ENCODE data around the gene SRP72.

The SRP72 gene, protein sequence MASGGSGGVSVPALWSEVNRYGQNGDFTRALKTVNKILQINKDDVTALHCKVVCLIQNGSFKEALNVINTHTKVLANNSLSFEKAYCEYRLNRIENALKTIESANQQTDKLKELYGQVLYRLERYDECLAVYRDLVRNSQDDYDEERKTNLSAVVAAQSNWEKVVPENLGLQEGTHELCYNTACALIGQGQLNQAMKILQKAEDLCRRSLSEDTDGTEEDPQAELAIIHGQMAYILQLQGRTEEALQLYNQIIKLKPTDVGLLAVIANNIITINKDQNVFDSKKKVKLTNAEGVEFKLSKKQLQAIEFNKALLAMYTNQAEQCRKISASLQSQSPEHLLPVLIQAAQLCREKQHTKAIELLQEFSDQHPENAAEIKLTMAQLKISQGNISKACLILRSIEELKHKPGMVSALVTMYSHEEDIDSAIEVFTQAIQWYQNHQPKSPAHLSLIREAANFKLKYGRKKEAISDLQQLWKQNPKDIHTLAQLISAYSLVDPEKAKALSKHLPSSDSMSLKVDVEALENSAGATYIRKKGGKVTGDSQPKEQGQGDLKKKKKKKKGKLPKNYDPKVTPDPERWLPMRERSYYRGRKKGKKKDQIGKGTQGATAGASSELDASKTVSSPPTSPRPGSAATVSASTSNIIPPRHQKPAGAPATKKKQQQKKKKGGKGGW

DNA sequence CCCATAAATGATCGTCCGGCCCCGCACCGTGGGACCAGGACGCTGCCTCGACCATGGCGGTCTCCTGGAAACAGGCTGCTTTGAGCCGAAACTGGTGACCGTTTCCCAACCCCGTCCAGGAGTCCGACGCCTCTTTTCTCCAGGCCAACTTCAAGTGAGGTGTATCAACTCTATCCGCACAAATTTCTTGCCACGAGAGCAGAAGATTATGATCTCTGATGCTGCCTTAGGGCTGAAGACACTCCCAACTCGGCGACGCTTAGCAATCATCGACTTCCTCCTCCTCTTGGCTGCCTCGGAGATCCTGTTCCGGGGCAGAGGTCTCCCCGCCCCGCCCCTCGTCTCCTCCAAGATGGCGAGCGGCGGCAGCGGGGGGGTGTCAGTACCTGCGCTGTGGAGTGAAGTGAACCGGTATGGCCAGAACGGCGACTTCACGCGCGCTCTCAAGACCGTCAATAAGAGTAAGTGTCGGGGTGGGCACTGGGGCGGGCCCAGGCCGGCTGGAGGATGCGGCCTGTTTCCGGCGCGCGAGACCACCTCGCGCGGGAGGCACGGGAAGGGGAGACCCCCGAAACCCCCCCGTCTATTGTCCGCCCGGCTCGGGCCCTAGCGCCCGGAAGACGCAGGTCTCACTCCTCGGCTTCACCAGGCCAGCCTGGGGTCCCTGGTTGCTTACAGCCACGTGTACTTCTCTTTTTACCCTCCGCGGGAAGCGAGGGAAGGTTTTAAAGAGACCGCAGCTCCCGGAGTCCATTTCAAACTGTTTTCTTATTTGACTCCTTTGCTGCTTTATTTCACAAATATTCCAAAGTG is at the start of gene SRP72:
Gene SRP72 (plus strand): TSS at position 334 of the 813 bp plus-strand sequence. CDS start 19 bp downstream, at position 353.
- peak; percentile 84 for ATAC-seq (ENCODE audit: low read depth)
- TF ChIP-seq, protein P1, sequence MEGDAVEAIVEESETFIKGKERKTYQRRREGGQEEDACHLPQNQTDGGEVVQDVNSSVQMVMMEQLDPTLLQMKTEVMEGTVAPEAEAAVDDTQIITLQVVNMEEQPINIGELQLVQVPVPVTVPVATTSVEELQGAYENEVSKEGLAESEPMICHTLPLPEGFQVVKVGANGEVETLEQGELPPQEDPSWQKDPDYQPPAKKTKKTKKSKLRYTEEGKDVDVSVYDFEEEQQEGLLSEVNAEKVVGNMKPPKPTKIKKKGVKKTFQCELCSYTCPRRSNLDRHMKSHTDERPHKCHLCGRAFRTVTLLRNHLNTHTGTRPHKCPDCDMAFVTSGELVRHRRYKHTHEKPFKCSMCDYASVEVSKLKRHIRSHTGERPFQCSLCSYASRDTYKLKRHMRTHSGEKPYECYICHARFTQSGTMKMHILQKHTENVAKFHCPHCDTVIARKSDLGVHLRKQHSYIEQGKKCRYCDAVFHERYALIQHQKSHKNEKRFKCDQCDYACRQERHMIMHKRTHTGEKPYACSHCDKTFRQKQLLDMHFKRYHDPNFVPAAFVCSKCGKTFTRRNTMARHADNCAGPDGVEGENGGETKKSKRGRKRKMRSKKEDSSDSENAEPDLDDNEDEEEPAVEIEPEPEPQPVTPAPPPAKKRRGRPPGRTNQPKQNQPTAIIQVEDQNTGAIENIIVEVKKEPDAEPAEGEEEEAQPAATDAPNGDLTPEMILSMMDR (IDR thresholded peaks at IDR 0.05; ENCODE audit: poor library complexity, severe bottlenecking) = no peak

DNA sequence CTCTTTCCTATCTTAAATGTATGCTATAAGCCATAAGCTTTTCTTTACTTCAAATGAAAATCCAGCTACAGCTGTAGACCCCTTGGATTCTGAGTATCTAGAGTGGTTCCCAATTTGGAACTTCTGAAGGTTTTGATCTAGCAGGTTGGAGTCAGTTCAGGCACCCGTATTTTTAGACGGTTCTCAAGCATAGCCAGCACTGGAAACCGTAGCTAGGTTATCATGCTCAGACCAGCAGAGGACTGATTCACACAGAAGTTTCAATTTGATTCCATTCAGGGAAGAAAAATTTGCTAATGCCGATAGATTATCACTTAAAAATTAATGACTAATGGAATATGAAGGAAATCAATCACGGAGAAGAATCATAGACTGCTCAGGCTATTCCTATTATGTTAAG is 43.2 kb upstream of the SRP72 start:
- Histone ChIP-seq H3K36me3 (ENCODE audit: low read depth) (peaks cover 7% of the 10 kb centered on the region; the same call in 1 of the 2 replicates), H3K4me3 (ENCODE audit: severe bottlenecking) (no peak overlapping the region), H3K27me3 (ENCODE audit: insufficient read depth, poor library complexity, severe bottlenecking) (no peaks in the 10 kb centered on the region), H3K4me1 (ENCODE audit: insufficient read depth, poor library complexity, severe bottlenecking) (peaks cover 4% of the 10 kb centered on the region), H3K27ac (ENCODE audit: poor library complexity, severe bottlenecking) (no peak overlapping the region), H3K9me3 (ENCODE audit: severe bottlenecking) (no peaks in the 10 kb centered on the region)
- DNase-seq (ENCODE audit: low spot score) = no peak
- ATAC-seq (ENCODE audit: low read depth) = no peak
- TF ChIP-seq, protein P1 (IDR thresholded peaks at IDR 0.05; ENCODE audit: poor library complexity, severe bottlenecking) = no peak

More for the DNA sequence above, at the start of gene SRP72:
- no peaks in the 10 kb centered on the region for H3K27me3 ChIP-seq (ENCODE audit: insufficient read depth, poor library complexity, severe bottlenecking)
- no peaks in the 10 kb centered on the region for H3K9me3 ChIP-seq (ENCODE audit: severe bottlenecking)
- H3K27ac ChIP-seq (ENCODE audit: poor library complexity, severe bottlenecking) = peak within 1 kb of the TSS; percentile 85
- peaks cover 39% of the 10 kb centered on the region for H3K36me3 ChIP-seq (ENCODE audit: low read depth)
- DNase-seq (ENCODE audit: low spot score) = peak; percentile 89
- peak within 1 kb of the TSS; percentile 91 for H3K4me3 ChIP-seq (ENCODE audit: severe bottlenecking)
- peaks cover 29% of the 10 kb centered on the region for H3K4me1 ChIP-seq (ENCODE audit: insufficient read depth, poor library complexity, severe bottlenecking)

DNA sequence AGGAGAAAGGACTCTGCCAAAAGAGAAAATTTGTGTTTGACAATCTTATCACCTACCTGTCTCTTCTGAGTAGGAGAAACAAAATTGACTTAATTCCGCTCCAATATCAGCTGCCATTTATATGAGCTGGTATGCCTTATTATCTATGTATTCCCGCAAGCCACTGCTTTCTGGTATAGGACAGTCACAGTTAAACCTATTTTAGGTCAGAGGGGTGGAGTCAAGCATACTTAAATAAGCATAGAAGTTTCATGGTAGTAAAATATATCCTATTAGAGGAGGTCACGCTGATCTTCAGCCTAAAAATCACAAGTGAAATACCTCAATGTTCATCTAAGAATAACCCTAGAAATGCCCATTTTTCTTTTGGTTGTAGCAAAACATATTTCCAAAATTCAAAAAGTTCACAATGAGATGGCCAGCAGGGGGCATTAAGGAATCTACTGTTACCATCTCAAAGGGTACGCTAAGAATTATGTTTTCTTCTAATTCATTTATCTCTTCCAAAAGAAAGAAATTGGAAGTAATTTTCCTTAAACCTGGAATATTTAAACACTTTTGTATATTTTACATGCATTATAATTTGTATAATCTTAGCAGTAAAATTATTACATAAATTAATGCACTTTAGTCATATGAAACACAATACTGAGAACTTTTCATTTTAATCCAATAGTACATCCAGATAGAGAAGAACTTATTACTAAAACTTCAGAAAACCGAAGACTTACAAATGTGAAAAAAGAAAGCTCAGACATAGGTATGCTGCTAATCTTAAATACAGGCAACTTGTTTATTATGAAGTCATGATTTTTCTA is 42.5 kb upstream of the SRP72 start:
- TF ChIP-seq, protein P1 (IDR thresholded peaks at IDR 0.05; ENCODE audit: poor library complexity, severe bottlenecking) = peak; percentile 75
- ATAC-seq (ENCODE audit: low read depth) = peak; percentile 25; the same call in 1 of the 3 replicates
- H3K4me1 ChIP-seq (ENCODE audit: insufficient read depth, poor library complexity, severe bottlenecking) = peaks cover 4% of the 10 kb centered on the region
- H3K36me3 ChIP-seq (ENCODE audit: low read depth) = peaks cover 7% of the 10 kb centered on the region; the same call in 1 of the 2 replicates
- DNase-seq (ENCODE audit: low spot score) = no peak
- no peaks in the 10 kb centered on the region for H3K9me3 ChIP-seq (ENCODE audit: severe bottlenecking)
- no peaks in the 10 kb centered on the region for H3K27me3 ChIP-seq (ENCODE audit: insufficient read depth, poor library complexity, severe bottlenecking)
- H3K4me3 ChIP-seq (ENCODE audit: severe bottlenecking) = no peak overlapping the region
- no peak overlapping the region for H3K27ac ChIP-seq (ENCODE audit: poor library complexity, severe bottlenecking)

DNA sequence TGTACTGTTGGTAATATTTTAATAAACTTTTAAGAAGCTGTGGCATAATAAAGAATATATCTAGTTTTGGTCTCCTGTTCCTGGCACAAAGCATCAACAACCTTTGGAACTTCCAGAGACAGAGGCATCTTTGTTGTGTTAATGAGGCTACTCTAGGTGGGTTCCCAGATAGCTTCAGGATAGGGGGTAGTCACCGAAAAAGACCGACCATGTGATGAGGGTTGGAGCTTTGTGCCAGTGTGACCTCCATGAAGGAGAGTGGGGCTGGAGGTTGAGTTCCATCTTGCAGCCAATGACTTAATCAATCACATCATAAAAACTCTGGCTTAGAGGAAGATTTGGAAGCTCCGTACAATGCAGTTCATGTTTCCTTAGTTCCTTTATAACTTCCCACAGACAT is 41.9 kb upstream of the SRP72 start:
- TF ChIP-seq, protein P1 (IDR thresholded peaks at IDR 0.05; ENCODE audit: poor library complexity, severe bottlenecking) = no peak
- Histone ChIP-seq H3K4me3 (ENCODE audit: severe bottlenecking) (no peak overlapping the region), H3K36me3 (ENCODE audit: low read depth) (peaks cover 7% of the 10 kb centered on the region; the same call in 1 of the 2 replicates), H3K27ac (ENCODE audit: poor library complexity, severe bottlenecking) (no peak overlapping the region), H3K9me3 (ENCODE audit: severe bottlenecking) (no peaks in the 10 kb centered on the region), H3K4me1 (ENCODE audit: insufficient read depth, poor library complexity, severe bottlenecking) (peaks cover 4% of the 10 kb centered on the region), H3K27me3 (ENCODE audit: insufficient read depth, poor library complexity, severe bottlenecking) (no peaks in the 10 kb centered on the region)
- no peak for DNase-seq (ENCODE audit: low spot score)
- ATAC-seq (ENCODE audit: low read depth) = no peak

Data from RWPE2 (cell line).